ENCODE results near the gene SIGLEC14. TPM values are rescaled to one million over a fixed set of nuclear protein-coding genes. Genes with fewer than 3 reads are reported as not detected.
A peak's percentile ranks its signal among the peaks of the same experiment; 100 is the strongest.

SIGLEC14 gene
- total and polyA plus RNA-seq, 10 donors, result 13.3 to 101 (median 48.9) TPM; not detected in 2

- peaks cover 0 to 12% (median 5%) of the 10 kb centered on the region in 8 donors for H3K9me3 ChIP-seq
- intact Hi-C loops (cut with DNase I; ENCODE audit: low total_unique reads), result no loop called here
- H3K4me3 ChIP-seq, result peak overlapping the region; percentile 49 to 79 (median 73)
- peaks cover 4 to 25% (median 21%) of the 10 kb centered on the region in 6 donors for H3K4me1 ChIP-seq
- no peaks in the 10 kb centered on the region for H3K36me3 ChIP-seq
- DNase-seq, result peak; percentile 100
- peak; percentile 84 to 93 (median 86) for TF ChIP-seq POLR2AphosphoS5 (IDR thresholded peaks at IDR 0.05)
- peak in 1 of 3 donors; percentile 56 for TF ChIP-seq POLR2A (IDR thresholded peaks at IDR 0.05)
- peak in 1 of 11 experiments; percentile 32 for TF ChIP-seq CTCF (IDR thresholded peaks at IDR 0.05 in 8 of 11, conservative IDR thresholded peaks at IDR 0.05 in 3 of 11)
- H3K27me3 ChIP-seq (replicated peaks in 1 of 7), result peaks cover 0 to 6% (median 0%) of the 10 kb centered on the region in 7 donors
- peak overlapping the region; percentile 16 to 83 (median 70) for H3K27ac ChIP-seq
- WGBS, 5 donors, result 0 to 1% (median 1%) methylated on average over 43 to 61 of the region's 61 CpGs
These were observed 52.5 kb downstream of the SIGLEC14 start for GRCh38 chr19:51593969-51594773.

DNA sequence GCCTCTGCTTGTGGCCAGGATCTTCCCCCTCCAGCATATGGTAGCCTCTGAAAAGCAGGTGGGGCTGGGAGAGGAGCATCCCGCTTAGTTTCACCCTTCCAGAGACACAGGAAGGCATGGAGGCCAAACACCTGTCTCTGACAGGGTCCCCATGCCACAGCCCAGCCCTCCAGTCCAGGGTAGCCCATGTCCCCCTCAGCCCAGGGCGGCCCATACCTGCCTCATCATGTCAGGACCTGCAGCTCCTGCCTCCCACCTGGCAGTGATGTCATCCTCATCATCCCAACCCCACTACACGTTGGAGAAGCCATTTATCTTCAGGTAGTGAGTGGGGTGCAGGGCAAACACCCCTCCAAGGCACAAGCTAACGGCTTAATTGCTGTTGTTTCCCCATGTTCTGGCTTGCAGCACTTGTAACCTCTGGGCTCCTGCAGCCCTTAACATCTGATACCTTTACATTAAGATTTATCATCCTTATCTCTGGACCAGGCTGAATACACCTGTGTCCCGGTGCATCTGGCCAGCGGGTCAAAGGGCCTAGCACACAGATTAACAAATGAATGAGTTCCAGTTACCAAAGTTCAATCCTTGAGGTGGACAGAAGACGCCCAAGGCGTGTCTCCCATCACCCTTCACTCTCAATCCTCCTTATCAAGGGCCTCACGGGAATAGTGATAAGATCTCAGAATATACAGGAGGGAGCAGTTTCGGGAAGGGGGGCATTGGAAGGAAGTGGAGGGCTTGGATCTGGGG is 53.3 kb downstream of the SIGLEC14 start:
- 43 to 48% (median 46%) methylated on average over 10 of the region's 10 CpGs for WGBS, 5 donors
- TF ChIP-seq CTCF (IDR thresholded peaks at IDR 0.05 in 8 of 11, conservative IDR thresholded peaks at IDR 0.05 in 3 of 11) (no peak), POLR2AphosphoS5 (IDR thresholded peaks at IDR 0.05) (peak in 1 of 3 donors; percentile 15)
- Histone ChIP-seq H3K27me3 (replicated peaks in 1 of 7) (peaks cover 0 to under 1% (median 0%) of the 10 kb centered on the region in 7 donors), H3K36me3 (peaks cover 0 to 1% (median 0%) of the 10 kb centered on the region in 6 donors), H3K27ac (peak overlapping the region in 2 of 8 donors; percentile 67 to 83), H3K4me1 (peaks cover 4 to 25% (median 21%) of the 10 kb centered on the region in 6 donors), H3K9me3 (peaks cover 0 to 15% (median 13%) of the 10 kb centered on the region in 8 donors), H3K4me3 (peak overlapping the region; percentile 49 to 79 (median 73))
- intact Hi-C loops (cut with DNase I; ENCODE audit: low total_unique reads), result no loop called here
- DNase-seq, result no peak

Small RNA genes within 50 kb of the gene (microRNA-seq; reads per million reads assigned to microRNA genes)
- 4,566 to 6,493 (median 6,207) reads per million in 3 donors for gene MIR125A
- gene MIR99B, result 1,648 to 8,231 (median 2,020) reads per million in 3 donors
- 5,828 to 9,440 (median 7,343) reads per million in 3 donors for gene MIRLET7E

Small RNA genes within 50 kb of the gene (small RNA-seq; reads per million reads assigned to genes)
- gene AC018755.2 (0 reads per million in 4 donors), gene MIR125A (0 reads per million in 4 donors), gene MIR99B (0.23 to 0.55 (median 0.33) reads per million in 4 donors), gene MIRLET7E (0 reads per million in 4 donors)

Other genes with a start within 250 kb of the SIGLEC14 start
- 100 to 1,000 TPM in 4 of 7 donors, 10 to 100 TPM in 3; 68.9 to 155 (median 102) TPM for gene SIGLEC10, start 229.2 kb downstream of the SIGLEC14 start, total RNA-seq
- 10 to 100 TPM; 38.0 to 47.3 (median 41.2) TPM for gene SIGLEC10, start 229.2 kb downstream of the SIGLEC14 start, polyA plus RNA-seq
- 10 to 100 TPM in 4 of 7 donors, 1 to 10 TPM in 3; 2.2 to 39.3 (median 10.1) TPM for gene SIGLEC8, start 188.4 kb downstream of the SIGLEC14 start, total RNA-seq
- 1 to 10 TPM; 1.1 to 5.1 (median 3.5) TPM for gene SIGLEC8, start 188.4 kb downstream of the SIGLEC14 start, polyA plus RNA-seq
- not detected for gene CEACAM18, start 168.3 kb downstream of the SIGLEC14 start, total RNA-seq
- not detected for gene CEACAM18, start 168.3 kb downstream of the SIGLEC14 start, polyA plus RNA-seq
- 10 to 100 TPM in 3 of 7 donors, 1 to 10 TPM in 4; 4.0 to 65.1 (median 7.0) TPM for gene SIGLEC12, start 145.0 kb downstream of the SIGLEC14 start, total RNA-seq
- gene SIGLEC12, start 145.0 kb downstream of the SIGLEC14 start, polyA plus RNA-seq, result 1 to 10 TPM; 2.0 to 5.3 (median 2.4) TPM
- 1 to 10 TPM in 6 of 7 donors, under 1 TPM in 1; 0.91 to 5.8 (median 3.6) TPM for gene SIGLEC6, start 115.2 kb downstream of the SIGLEC14 start, total RNA-seq
- gene SIGLEC6, start 115.2 kb downstream of the SIGLEC14 start, polyA plus RNA-seq, result 1 to 10 TPM in 1 of 3 donors, under 1 TPM in 2; 0.27 to 1.6 (median 0.30) TPM
- 10 to 100 TPM; 10.5 to 24.4 (median 18.4) TPM for gene ZNF175, start 75.5 kb downstream of the SIGLEC14 start, total RNA-seq
- gene ZNF175, start 75.5 kb downstream of the SIGLEC14 start, polyA plus RNA-seq, result 1 to 10 TPM; 1.8 to 4.2 (median 2.0) TPM
- 10 to 100 TPM in 1 of 7 donors, 1 to 10 TPM in 4, not detected in 2; 5.9 to 12.9 (median 9.8) TPM for gene SIGLEC5, start 16.4 kb downstream of the SIGLEC14 start, total RNA-seq
- gene SIGLEC5, start 16.4 kb downstream of the SIGLEC14 start, polyA plus RNA-seq, result not detected
- 10 to 100 TPM; 16.4 to 29.3 (median 20.1) TPM for gene SPACA6, start 46.5 kb upstream of the SIGLEC14 start, total RNA-seq
- gene SPACA6, start 46.5 kb upstream of the SIGLEC14 start, polyA plus RNA-seq, result 10 to 100 TPM in 2 of 3 donors, 1 to 10 TPM in 1; 9.6 to 44.2 (median 20.2) TPM
- under 1 TPM in 2 of 7 donors, not detected in 5; 0.22 to 0.54 TPM for gene HAS1, start 77.2 kb upstream of the SIGLEC14 start, total RNA-seq
- under 1 TPM in 2 of 3 donors, not detected in 1; 0.11 to 0.58 TPM for gene HAS1, start 77.2 kb upstream of the SIGLEC14 start, polyA plus RNA-seq
- 100 to 1,000 TPM; 103 to 344 (median 144) TPM for gene FPR1, start 105.1 kb upstream of the SIGLEC14 start, total RNA-seq
- gene FPR1, start 105.1 kb upstream of the SIGLEC14 start, polyA plus RNA-seq, result 10 to 100 TPM in 2 of 3 donors, 1 to 10 TPM in 1; 7.2 to 24.1 (median 12.2) TPM
- 10 to 100 TPM; 18.6 to 88.0 (median 37.1) TPM for gene FPR2, start 114.4 kb upstream of the SIGLEC14 start, total RNA-seq
- 1 to 10 TPM; 1.5 to 3.8 (median 2.0) TPM for gene FPR2, start 114.4 kb upstream of the SIGLEC14 start, polyA plus RNA-seq
- gene FPR3, start 148.3 kb upstream of the SIGLEC14 start, total RNA-seq, result 10 to 100 TPM in 5 of 7 donors, 1 to 10 TPM in 2; 3.4 to 19.7 (median 13.5) TPM
- 1 to 10 TPM; 3.9 to 5.4 (median 3.9) TPM for gene FPR3, start 148.3 kb upstream of the SIGLEC14 start, polyA plus RNA-seq
- 10 to 100 TPM; 13.0 to 25.8 (median 20.9) TPM for gene ZNF577, start 241.1 kb upstream of the SIGLEC14 start, total RNA-seq
- 10 to 100 TPM; 11.4 to 31.7 (median 13.2) TPM for gene ZNF577, start 241.1 kb upstream of the SIGLEC14 start, polyA plus RNA-seq

Measured in spleen (tissue), 11 donors.